OCI-LY3 (cell line): ENCODE data around the gene RLN3.

Experiments used
- EZH2phosphoT487 ChIP-seq: fragments of 200-600 bp; shearing (Covaris generic); IDR thresholded peaks from 2 replicates; pipeline ENCODE4 v1.6.1; 2018; ENCODE audit warnings: antibody characterized with exemption, mixed run types, low read depth
- TF ChIP-seq, protein P1 (sequence below): fragments of 200-600, 300-600 bp; sonication (generic); IDR thresholded peaks from 2 replicates; pipeline ENCODE4 v1.5.1; 2014; ENCODE audit warnings: antibody characterized with exemption, low read length, low read depth

DNA sequence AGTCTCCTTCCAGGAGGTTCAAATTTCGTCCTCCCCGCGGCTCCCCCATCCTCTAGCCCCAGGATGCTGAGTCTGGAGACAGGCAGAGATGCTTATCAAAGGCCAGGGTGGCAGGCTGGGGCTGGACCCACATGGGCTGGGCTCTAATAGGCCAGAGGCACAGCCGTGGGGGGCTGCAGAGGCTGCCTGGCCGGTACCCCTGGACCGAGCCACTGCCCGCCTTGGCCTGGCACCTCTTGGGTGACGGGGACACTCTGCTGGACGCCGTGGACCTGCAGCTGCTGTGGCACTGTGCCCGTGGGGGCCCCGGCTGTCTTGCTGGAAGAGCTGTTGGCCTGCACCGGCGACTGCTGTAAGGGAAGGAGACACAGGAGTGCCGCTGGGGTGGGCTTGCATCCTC lies 47.6 kb upstream of the RLN3 start:
- TF ChIP-seq, protein P1, sequence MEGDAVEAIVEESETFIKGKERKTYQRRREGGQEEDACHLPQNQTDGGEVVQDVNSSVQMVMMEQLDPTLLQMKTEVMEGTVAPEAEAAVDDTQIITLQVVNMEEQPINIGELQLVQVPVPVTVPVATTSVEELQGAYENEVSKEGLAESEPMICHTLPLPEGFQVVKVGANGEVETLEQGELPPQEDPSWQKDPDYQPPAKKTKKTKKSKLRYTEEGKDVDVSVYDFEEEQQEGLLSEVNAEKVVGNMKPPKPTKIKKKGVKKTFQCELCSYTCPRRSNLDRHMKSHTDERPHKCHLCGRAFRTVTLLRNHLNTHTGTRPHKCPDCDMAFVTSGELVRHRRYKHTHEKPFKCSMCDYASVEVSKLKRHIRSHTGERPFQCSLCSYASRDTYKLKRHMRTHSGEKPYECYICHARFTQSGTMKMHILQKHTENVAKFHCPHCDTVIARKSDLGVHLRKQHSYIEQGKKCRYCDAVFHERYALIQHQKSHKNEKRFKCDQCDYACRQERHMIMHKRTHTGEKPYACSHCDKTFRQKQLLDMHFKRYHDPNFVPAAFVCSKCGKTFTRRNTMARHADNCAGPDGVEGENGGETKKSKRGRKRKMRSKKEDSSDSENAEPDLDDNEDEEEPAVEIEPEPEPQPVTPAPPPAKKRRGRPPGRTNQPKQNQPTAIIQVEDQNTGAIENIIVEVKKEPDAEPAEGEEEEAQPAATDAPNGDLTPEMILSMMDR = no peak
- TF ChIP-seq EZH2phosphoT487 = no peak
